Stimulated activated CD4-positive, alpha-beta T cell treated with anti-CD3 and anti-CD28 coated beads, TNF-alpha, amount 100 ng/mL, for 1 hour (primary cell): ENCODE results near the gene CAVIN4.

Source experiments
- DNase-seq, 3 donors: peaks; one replicate each; pipeline ENCODE4 v3.0.0-alpha.2; 2020; ENCODE audit warnings: low read depth in 3 of 3, low spot score in 1 of 3

The CAVIN4 gene, protein sequence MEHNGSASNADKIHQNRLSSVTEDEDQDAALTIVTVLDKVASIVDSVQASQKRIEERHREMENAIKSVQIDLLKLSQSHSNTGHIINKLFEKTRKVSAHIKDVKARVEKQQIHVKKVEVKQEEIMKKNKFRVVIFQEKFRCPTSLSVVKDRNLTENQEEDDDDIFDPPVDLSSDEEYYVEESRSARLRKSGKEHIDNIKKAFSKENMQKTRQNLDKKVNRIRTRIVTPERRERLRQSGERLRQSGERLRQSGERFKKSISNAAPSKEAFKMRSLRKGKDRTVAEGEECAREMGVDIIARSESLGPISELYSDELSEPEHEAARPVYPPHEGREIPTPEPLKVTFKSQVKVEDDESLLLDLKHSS

DNA sequence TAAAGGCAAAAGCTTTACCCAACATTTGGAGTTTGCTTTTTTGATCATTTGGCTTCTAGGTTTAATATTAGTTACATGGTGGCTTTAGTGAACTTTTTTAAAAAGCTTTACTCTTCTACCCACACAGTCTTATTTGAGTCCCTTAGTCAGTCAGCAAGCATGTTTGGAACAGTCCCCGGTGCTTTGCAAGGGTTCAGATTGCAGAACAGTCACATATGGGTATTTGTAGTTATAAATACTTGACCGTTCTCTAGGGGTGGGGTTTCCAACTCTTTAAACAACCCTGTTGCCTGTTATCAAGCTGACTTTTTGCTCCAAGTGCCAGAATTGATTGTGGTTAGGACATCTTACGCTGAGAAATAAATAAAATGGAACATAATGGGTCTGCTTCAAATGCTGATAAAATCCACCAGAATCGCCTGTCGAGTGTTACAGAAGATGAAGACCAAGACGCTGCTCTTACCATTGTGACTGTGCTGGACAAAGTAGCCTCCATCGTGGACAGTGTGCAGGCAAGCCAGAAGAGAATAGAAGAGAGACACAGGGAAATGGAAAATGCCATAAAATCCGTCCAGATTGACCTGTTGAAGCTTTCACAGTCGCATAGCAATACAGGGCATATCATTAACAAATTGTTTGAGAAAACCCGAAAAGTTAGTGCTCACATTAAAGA lies at the start of gene CAVIN4:
Gene CAVIN4, plus strand, starts transcription at position 304 of the 673 bp plus-strand sequence. Its CDS starts 65 bp downstream, at position 369.
- no peak for DNase-seq

DNA sequence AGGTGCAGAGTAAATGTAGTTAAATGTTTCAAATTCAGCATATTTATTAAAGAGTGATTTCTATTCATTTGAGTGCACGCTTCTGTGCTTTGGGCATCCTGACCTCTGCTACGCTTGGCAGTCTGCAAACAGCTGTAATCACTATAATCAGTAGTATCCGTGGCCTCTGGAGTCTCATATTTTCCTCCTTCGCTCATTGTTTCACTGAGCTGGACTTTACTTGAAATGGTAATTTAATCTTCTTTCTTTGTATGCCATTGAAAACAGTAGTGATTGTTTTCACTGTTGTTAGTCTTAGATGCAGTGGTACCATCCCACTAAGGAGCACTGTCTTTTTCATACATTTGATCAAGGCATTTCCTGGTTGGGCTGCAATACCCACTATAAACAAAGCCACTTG lies 43.5 kb upstream of the CAVIN4 start:
- no peak for DNase-seq

DNA sequence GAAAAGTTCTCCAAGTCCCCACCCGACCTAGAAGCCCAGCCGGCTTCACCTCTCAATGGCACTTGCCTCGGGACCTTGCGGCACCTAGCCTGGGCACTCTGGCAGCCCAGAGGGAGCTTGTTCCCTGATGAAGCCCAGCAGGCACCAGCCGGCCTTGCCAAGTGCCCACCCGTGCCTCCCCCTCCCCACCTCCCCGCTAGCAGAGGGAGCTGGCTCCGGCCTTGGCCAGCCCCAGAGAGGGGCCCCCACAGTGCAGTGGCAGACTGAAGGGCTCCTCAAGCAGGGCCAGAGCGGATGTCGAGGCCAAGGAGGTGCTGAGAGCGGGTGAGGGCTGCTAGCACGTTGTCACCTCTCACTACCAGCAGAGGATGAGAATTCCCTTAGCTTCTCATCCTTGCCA lies 37.6 kb upstream of the CAVIN4 start:
- DNase-seq = no peak

DNA sequence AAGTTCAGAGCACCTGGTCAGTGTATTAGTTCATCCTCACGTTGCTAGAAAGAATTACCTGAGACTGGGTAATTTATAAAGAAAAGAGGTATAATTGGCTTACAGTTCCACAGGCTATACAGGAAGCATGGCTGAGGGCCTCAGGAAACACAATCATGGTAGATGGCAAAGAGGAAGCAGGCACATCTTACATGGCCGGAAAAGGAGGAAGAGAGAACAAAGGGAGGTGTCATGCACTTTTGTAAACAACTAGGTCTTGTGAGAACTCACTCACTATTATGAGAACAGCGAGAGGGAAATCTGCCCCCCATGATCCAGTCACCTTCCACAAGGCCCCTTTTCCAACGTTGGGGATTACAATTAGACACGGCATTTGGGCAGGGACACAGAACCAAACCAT lies 28.8 kb upstream of the CAVIN4 start:
- DNase-seq = no peak

DNA sequence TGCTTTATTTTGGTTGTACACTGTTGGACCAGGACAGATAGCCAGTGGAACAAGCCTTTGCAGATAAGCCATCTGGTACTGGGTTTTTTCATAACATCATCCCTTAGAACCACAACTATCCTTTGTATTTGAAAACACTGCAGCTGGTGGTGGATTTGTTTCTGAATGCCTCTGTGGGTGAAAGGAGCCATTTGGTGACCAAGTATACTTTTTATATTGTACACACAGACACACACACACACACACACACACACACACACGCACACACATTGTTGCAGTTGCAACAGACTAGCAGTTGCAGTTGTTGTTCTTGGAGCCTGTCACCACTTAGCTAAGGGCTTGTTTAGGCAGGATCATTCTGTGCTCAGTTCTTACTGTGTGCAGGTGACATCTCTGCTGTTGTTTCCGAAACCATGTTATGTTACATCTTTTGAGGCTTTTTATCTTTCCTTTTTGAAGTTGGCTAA lies 22.9 kb upstream of the CAVIN4 start:
- no peak for DNase-seq

DNA sequence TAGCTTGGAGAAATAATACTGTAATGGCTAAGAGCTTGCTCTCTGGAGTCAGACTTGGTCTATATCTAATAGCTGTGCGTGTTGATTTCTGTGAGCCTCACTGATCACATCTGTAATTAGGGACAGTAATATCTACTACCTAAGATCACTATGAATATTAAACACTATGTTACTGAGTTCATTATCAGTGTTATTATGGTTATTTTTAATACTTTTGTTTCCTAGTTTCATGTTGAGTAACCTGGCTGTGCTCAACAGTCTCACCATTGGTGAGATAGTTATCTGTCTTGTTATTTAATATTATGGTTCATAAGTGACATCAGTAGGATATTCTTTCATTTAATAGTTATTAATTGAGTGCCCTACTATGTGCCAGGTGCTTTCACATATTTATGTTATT lies 22.4 kb upstream of the CAVIN4 start:
- no peak for DNase-seq

DNA sequence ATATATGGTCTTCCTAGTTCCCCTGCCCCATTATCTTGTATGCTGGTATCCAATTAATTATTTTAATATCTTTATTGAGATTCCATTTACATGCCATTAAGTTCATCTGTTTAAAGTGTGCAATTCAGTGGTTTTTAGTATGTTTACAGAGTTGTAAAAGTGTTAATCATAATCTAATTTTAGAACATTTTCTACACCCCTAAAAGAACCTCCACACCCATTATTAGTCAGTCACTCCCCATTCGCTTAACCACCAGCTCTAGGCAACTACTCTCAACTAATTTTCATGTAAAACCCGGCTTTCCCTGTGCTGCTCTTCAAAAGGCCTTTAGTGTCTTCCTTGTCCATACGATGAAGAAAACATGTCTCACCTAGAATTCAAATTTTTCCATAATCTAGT lies 20.8 kb upstream of the CAVIN4 start:
- no peak for DNase-seq

DNA sequence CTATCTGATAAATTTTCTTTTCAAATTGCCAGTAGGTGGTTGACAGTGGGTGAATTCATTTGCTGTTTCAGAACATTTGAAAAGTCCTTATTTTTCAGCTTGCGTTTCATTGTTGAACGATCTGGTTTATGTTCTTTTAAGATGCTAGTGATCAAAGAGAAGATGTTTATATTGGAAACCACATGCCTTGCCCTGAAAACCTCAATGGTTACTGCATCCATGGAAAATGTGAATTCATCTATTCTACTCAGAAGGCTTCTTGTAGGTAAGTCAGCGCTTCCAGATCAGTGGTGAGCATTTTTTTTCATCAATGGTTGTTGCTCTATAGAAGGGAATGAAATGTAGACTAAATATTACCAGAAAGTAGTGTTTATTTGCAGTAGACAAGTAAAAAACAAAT lies 16.6 kb upstream of the CAVIN4 start:
- no peak for DNase-seq

DNA sequence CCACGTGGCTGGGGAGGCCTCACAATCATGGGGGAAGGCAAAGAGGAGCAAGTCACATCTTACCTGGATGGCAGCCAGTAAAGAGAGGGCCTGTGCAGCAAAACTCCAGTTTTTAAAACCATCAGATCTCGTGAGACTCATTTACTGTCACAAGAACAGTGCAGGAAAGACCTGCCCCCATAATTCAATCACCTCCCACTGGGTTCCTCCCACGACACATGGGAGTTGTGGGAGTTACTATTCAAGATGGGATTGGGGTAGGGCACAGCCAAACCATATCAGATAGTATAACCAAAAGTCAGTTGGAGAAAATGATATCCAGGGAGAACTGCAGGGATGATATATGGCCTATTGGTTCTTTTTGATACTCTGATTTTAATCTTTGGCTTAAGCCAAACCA lies 10.0 kb upstream of the CAVIN4 start:
- DNase-seq = no peak

DNA sequence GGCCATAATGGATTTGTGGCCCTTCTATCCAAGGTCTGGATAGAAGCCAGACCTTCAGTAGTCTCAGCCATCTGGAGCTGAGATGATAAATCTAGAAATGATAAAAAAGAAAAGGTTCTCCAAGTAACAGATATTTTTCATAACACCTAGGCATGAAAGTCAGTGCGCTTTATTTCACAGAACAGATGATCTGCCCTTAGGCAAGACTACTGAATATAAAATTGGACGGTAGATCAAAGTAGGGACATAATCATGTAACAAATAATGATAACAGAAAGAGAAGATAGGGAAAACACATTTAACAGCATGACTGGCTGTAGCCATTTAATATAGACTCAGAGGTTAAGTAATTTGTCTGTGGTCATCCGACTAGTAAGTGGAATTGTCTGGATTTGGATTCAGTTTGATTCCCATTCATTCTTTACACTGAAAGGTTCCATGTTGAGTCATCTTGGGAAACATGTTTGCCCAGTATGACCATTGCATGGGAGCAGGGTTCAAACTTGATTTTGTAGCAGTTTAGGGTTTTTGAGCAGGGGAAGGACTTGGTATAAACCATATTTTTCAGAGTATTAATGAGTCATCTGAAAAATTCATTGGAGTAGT lies 4.1 kb upstream of the CAVIN4 start:
- DNase-seq = no peak

DNA sequence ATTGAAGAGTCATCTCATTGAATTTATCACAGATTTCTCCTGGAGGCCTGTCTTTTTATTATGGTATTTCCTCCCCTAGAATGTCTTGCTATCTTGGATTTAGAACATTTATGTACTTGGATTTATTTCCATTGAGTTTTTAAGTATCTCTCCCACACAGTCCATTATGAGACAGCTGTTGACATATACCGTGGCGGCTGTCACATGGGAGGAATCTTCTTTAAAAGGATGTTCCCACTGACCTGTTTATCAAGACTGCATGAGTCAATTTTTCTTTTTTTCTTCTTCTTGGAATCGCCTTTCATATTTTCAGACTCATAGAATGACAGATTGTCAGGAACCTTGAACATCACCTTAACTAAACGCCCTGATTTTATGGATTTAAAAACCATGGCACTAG lies 2.9 kb upstream of the CAVIN4 start:
- no peak for DNase-seq

DNA sequence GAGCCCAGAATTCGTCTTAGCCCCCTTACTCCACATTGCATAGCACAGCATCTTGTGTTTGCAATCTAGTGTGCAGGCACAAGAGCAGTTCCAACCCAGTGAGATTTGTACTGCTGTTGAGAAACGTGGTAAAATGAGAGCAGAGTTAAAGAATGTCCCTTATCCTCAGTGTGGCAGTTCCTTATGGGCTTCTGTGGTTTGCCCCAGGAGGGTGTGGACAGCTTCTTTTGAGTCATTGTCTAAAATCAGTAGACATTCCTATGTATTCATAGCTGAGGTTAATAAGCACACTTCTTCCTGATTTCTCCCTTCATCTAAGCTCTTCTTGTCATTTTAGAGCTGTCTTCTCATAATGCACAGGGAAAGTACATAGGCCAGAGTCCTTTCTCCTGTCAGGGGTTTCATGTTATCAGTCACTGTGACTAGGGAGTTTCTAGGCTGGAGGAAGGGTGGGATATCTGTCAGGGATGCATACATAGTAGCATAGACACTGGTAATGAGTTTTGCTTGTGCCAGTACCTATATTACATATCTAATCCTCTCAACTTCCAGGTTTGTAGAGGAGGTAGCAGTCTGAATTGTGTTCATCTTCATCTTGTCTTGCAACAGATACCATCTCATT lies 2.0 kb upstream of the CAVIN4 start:
- DNase-seq = no peak

DNA sequence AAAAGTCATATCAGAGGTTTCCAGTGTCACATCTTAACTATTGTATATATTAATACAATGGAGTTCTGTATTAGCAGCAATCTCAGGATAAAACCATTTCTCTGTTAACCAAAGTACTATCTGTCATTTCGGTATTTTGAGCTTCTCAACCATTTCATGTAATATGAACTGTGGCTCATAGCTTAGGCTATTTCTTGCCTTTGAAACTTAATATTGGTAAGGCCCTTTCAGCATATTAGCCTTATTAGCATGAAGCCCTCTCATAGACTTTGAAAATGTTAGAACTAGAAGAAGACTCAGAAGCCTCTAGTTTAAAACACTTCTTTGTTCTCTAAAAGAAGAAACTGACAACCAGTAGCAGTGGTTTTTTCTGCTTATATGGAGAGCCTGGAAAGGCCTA lies 731 bp downstream of the CAVIN4 start:
- DNase-seq = no peak

DNA sequence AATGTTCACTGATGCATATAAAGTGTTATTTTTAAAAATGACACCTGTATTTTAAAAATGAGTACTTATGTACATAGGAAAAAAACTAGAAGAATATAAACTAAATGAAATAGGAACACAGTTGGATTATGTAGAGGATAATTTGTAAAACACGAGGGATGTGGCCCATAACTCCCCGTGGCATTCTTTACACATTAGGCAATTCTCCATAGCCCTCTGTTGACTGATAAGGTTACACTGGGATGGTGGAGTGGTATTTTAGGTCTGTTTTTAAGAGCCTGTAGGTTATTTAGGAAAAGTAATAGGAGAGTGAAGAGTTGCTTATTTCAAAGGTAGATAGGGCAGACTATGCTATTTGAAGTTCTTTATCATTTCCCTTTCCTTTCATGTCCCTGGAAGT lies 1.8 kb downstream of the CAVIN4 start:
- no peak for DNase-seq

DNA sequence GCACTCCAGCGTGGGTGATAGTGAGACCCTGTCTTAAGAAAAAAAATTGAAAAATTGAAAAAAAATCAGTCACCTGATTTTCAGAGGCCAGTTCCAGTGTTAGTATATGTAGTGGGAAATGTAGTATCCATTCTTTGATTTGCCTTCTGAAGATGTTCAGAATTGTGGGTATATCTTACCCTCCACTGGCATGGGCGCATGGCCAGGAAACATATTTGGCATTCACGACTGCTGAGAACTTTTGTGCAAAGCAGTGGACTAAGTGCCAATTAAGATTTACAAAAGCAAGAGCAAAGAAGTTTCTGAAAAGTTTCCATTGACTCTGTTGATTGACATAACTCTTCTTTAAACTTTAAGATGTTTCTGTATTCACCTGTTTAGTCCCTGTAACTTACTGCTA lies 2.4 kb downstream of the CAVIN4 start:
- no peak for DNase-seq

DNA sequence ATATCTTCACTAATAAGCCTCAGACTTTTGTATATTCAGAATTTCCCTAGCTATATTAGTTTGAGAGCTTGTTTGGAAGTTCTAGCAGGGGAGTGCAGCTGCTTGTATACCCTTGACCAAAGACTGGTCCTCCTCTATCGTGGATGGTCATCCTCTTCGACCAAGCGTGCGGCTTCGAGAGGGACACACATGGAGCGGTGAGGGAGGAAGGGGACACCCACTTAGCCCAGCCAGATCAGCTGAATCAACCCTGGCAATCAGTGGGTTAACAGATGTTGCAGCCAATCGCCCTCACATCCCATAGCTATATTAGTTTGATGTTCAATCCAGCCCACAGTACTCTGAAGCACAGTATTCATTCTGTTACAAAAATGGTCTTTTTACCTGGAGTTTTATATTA lies 3.2 kb downstream of the CAVIN4 start:
- DNase-seq = no peak

DNA sequence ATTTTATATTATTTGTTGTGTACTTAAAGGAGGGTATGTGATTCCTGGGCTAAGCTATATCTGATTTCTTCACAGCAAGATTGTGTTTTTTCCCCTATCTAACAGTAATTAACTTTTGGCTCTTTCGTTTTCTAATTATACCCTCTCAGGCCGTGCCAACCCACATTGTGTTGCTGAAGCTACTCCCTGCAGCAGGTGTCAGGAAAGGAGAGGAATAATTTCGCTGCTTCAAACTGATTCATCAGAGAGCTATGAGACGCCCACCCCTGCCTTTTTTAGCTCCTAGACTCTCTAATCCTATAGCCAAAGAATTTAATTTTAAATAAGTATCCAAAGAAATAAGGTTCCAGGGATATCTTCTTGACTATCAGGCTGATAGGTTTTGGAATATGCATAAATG lies 3.8 kb downstream of the CAVIN4 start:
- no peak for DNase-seq

DNA sequence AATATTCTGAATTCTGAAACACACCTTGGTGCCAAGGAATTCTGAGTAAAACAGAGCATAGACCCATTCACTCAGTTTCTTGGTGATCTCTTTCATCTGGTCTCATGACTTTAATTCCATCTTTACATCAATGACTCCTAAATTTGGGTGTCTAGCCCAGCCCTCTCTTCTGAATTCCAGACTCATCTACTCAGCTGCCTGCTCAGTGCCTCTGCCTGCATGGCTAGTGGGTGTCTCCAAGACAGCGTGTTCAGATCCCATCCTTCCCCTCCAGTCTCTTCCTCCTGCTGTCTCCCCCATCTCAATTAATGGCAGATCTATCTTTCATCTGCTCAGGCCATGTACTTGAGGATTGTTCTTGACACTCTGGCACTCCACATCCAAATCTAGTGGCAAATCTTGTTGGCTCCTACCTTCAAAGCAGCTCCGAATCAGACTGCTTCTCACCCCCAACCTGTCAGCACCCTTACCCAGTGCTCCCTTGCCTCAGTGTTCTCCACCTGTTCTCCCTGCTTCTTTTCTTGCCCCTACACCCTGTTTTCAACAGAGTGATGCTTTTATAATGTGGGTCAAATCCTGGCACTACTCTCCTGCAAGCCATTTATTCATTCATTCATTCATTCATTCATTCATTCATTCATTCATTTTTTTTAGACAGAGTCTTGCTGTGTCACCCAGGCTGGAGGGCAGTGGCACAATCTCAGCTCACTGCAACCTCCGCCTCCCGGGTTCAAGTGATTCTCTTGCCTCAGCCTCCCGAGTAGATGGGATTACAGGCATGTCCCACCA lies 5.3 kb downstream of the CAVIN4 start:
- DNase-seq = no peak

DNA sequence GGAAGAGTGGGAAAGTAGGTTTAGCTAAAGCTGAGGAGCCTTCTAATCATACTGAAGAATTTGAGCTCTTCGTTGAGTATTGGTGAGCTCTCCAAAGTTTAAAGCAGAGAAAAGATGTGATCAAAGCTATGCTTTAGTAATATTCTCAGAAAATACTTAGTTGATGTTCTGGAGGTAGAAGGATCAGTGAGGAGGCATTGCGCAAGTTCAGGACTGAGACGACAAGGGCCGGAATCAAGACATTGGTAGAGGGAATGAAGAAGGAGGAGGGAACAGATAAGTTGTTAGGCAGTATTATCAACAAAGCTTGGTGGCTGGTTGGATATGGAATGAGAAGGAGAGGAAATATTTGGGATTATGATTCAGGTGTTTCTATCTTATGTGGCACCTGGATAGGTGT lies 7.1 kb downstream of the CAVIN4 start:
- no peak for DNase-seq

DNA sequence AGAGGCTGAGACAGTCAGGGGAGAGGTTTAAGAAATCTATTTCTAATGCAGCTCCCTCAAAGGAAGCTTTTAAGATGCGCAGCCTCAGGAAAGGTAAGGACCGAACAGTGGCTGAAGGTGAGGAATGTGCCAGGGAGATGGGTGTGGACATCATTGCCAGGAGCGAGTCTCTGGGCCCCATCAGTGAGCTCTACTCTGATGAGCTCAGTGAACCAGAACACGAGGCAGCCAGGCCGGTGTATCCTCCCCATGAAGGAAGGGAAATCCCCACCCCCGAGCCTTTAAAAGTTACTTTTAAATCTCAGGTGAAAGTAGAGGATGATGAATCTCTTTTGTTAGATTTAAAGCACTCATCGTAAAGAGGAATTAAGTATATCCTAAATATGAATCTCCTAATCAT lies 8.2 kb downstream of the CAVIN4 start:
- DNase-seq = no peak

DNA sequence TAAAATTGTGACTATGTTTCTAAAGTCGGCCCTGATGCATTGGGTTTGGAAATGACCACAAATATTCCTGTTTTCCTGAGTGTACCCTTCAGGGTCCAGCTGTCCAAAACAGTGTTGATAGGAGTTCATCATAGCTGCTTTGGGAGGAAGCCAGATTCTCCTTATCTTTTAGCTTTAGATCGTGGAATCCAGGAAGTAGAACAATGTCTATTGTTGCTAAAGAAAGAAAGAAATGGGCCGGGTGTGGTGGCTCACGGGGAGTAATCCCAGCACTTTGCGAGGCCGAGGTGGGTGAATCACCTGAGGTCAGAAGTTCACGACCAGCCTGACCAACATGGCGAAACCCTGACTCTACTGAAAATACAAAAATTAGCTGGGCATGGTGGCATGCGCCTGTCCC lies 9.5 kb downstream of the CAVIN4 start:
- DNase-seq = no peak
